H1 (cell line): ENCODE data around the gene PHLDB3. TPM values are rescaled to one million over a fixed set of nuclear protein-coding genes. Genes with fewer than 3 reads are reported as not detected.
A peak's percentile ranks its signal among the peaks of the same experiment; 100 is the strongest.

ENCODE experiments used
- CTCF ChIA-PET: fragments of 300-600 bp; sonication (Branson Sonifier 250); formaldehyde crosslinking; loops from one replicate; lab custom pipeline; 2021; ENCODE audit not compliant: partially characterized antibody; lab: Charles Lee
- POLR2A ChIA-PET: fragments of 300-600 bp; sonication (Branson Sonifier 250); formaldehyde crosslinking; loops from one replicate; lab custom pipeline; 2021; ENCODE audit warnings: inconsistent platforms; ENCODE audit not compliant: partially characterized antibody; lab: Charles Lee
- DNase-seq, 2 experiments: peaks; one replicate each; pipeline versions ENCODE4 v3.0.0 to v3.0.0-alpha.2; 2010 to 2022; ENCODE audit warnings: low spot score in 2 of 2, low read depth in 1 of 2, mixed read lengths in 1 of 2
- FAIRE-seq: peaks from 2 replicates; lab custom pipeline; 2011; peaks lifted over from hg19 to GRCh38; lab: Jason Lieb, UNC
- H2AFZ ChIP-seq: 2 replicates; pipeline ENCODE4 v1.8.1; 2012; ENCODE audit warnings: low read length, inconsistent platforms
- H2AK5ac ChIP-seq: 2 replicates; pipeline ENCODE4 v1.6.1; 2013; ENCODE audit warnings: low read depth, low read length
- H2BK120ac ChIP-seq: replicated peaks from 2 replicates; pipeline ENCODE3; 2013; ENCODE audit warnings: low read depth, low read length, inconsistent platforms
- H2BK12ac ChIP-seq: 2 replicates; pipeline ENCODE4 v1.6.1; 2013; ENCODE audit warnings: low read depth, low read length
- H2BK15ac ChIP-seq: 2 replicates; pipeline ENCODE4 v1.6.1; 2013; ENCODE audit warnings: low read length
- H2BK20ac ChIP-seq: 2 replicates; pipeline ENCODE4 v1.6.1; 2013; ENCODE audit warnings: low read length
- H2BK5ac ChIP-seq: 2 replicates; pipeline ENCODE4 v1.6.1; 2013; ENCODE audit warnings: low read depth, low read length
- H3K14ac ChIP-seq: 2 replicates; pipeline ENCODE4 v1.6.1; 2013; ENCODE audit warnings: inconsistent platforms; ENCODE audit not compliant: insufficient read length
- H3K18ac ChIP-seq: 2 replicates; pipeline ENCODE4 v1.6.1; 2013; ENCODE audit warnings: low read length; ENCODE audit errors: extremely low read depth
- H3K23ac ChIP-seq: 2 replicates; pipeline ENCODE4 v1.6.1; 2013; ENCODE audit warnings: inconsistent platforms; ENCODE audit not compliant: insufficient read length
- H3K23me2 ChIP-seq: 2 replicates; pipeline ENCODE4 v1.6.1; 2013; ENCODE audit warnings: low read depth, low read length
- H3K27ac ChIP-seq: 2 replicates; pipeline ENCODE4 v1.6.1; 2011; ENCODE audit warnings: low read depth, low read length, inconsistent platforms
- H3K27me3 ChIP-seq, 4 experiments: replicated peaks in 1 of 4; 1 replicate in 1 of 4; 2 replicates in 3 of 4; pipeline versions ENCODE4 v1.6.1 to v1.8.1; 2011 to 2013; ENCODE audit warnings: low read length in 3 of 4, mild to moderate bottlenecking in 3 of 4, inconsistent platforms in 2 of 4, mixed read lengths in 2 of 4, moderate library complexity in 1 of 4; ENCODE audit not compliant: control insufficient read depth in 3 of 4, insufficient read depth in 3 of 4; ENCODE audit errors: extremely low read depth in 1 of 4
- H3K36me3 ChIP-seq, 4 experiments: 2 replicates each; pipeline versions ENCODE4 v1.6.1 to v1.8.1; 2011 to 2013; ENCODE audit warnings: mild to moderate bottlenecking in 4 of 4, low read length in 3 of 4, moderate library complexity in 2 of 4, control low read depth in 1 of 4, inconsistent platforms in 1 of 4; ENCODE audit not compliant: insufficient read depth in 4 of 4, control insufficient read depth in 2 of 4
- H3K4ac ChIP-seq: replicated peaks from 2 replicates; pipeline ENCODE3; 2013; ENCODE audit warnings: low read length, low read depth, mixed read lengths, inconsistent platforms; ENCODE audit not compliant: insufficient read length
- H3K4me1 ChIP-seq, 4 experiments: replicated peaks in 1 of 4; 1 replicate in 1 of 4; 2 replicates in 3 of 4; pipeline versions ENCODE4 v1.6.1 to v1.8.1; 2011 to 2013; ENCODE audit warnings: low read length in 3 of 4, inconsistent platforms in 2 of 4, mixed read lengths in 1 of 4; ENCODE audit not compliant: insufficient read depth in 4 of 4, control insufficient read depth in 3 of 4
- H3K4me2 ChIP-seq, 2 experiments: 2 replicates each; pipeline versions ENCODE4 v1.6.1 to v1.8.1; 2011 to 2013; ENCODE audit warnings: low read depth in 2 of 2, low read length in 2 of 2, control low read depth in 1 of 2, inconsistent platforms in 1 of 2, mild to moderate bottlenecking in 1 of 2; ENCODE audit not compliant: insufficient read depth in 1 of 2
- H3K4me3 ChIP-seq, 4 experiments: fragments of 200-600, 300-600 bp in 1 of 4; sonication (generic), shearing (Covaris generic), sonication (Bioruptor Twin) in 1 of 4; 2 replicates each; pipeline versions ENCODE4 v1.5.1 to v1.8.1; 2011 to 2016; ENCODE audit warnings: low read length in 4 of 4, low read depth in 3 of 4, control low read depth in 2 of 4, inconsistent platforms in 2 of 4, mild to moderate bottlenecking in 2 of 4, mixed read lengths in 1 of 4, moderate library complexity in 1 of 4; ENCODE audit not compliant: insufficient read depth in 2 of 4; ENCODE audit errors: extremely low read depth in 1 of 4
- H3K56ac ChIP-seq: replicated peaks from 2 replicates; pipeline ENCODE3; 2013; ENCODE audit warnings: low read depth, mild to moderate bottlenecking, mixed read lengths, low read length, inconsistent platforms; ENCODE audit not compliant: insufficient read length
- H3K79me1 ChIP-seq: 2 replicates; pipeline ENCODE4 v1.6.1; 2013; ENCODE audit warnings: low read depth, low read length, control low read depth
- H3K79me2 ChIP-seq, 2 experiments: 2 replicates each; pipeline versions ENCODE4 v1.6.1 to v1.8.1; 2012 to 2013; ENCODE audit warnings: low read length in 2 of 2, mild to moderate bottlenecking in 2 of 2, inconsistent platforms in 1 of 2; ENCODE audit not compliant: insufficient read depth in 2 of 2, control insufficient read depth in 1 of 2
- H3K9ac ChIP-seq, 4 experiments: replicated peaks in 1 of 4; 1 replicate in 1 of 4; 2 replicates in 3 of 4; pipeline versions ENCODE4 v1.6.1 to v1.8.1; 2011 to 2013; ENCODE audit warnings: low read depth in 3 of 4, low read length in 3 of 4, control low read depth in 2 of 4, mild to moderate bottlenecking in 2 of 4, moderate library complexity in 2 of 4, inconsistent platforms in 1 of 4; ENCODE audit errors: extremely low read depth in 1 of 4
- H3K9me3 ChIP-seq, 2 experiments: 2 replicates each; pipeline versions ENCODE4 v1.6.1 to v1.8.1; 2012 to 2013; ENCODE audit warnings: mild to moderate bottlenecking in 2 of 2, moderate library complexity in 2 of 2, control low read depth in 1 of 2, inconsistent platforms in 1 of 2, low read depth in 1 of 2, low read length in 1 of 2, mixed read lengths in 1 of 2; ENCODE audit not compliant: insufficient read depth in 2 of 2
- H4K20me1 ChIP-seq, 2 experiments: replicated peaks in 1 of 2; 2 replicates each; pipeline versions ENCODE3 to v1.8.1; 2011 to 2013; ENCODE audit warnings: inconsistent platforms in 2 of 2, low read length in 2 of 2, mild to moderate bottlenecking in 1 of 2; ENCODE audit not compliant: insufficient read depth in 2 of 2, control insufficient read depth in 1 of 2
- H4K5ac ChIP-seq: 2 replicates; pipeline ENCODE4 v1.6.1; 2013; ENCODE audit warnings: low read length, low read depth, mixed read lengths, inconsistent platforms; ENCODE audit not compliant: insufficient read length
- H4K8ac ChIP-seq: 2 replicates; pipeline ENCODE4 v1.8.0; 2013; ENCODE audit warnings: mild to moderate bottlenecking, moderate library complexity, low read length, inconsistent platforms; ENCODE audit not compliant: insufficient read depth; ENCODE audit errors: extremely low read depth
- H4K91ac ChIP-seq: replicated peaks from 2 replicates; pipeline ENCODE3; 2013; ENCODE audit warnings: low read length, mixed read lengths, inconsistent platforms; ENCODE audit not compliant: insufficient read length
- BCL11A ChIP-seq, 2 experiments: IDR thresholded peaks; one replicate each; pipeline ENCODE4 v1.6.1; 2011; ENCODE audit warnings: low read depth in 2 of 2, low read length in 2 of 2, mild to moderate bottlenecking in 2 of 2
- CBX8 ChIP-seq: fragments of 300-800, 300-1000 bp; sonication (generic); IDR thresholded peaks from 2 replicates; pipeline ENCODE4 v1.7.1; 2016; ENCODE audit warnings: low read depth, low read length, borderline replicate concordance
- CHD2 ChIP-seq: IDR thresholded peaks from 2 replicates; pipeline ENCODE4 v1.6.1; 2012; ENCODE audit warnings: low read length, improper control_type of control experiment
- E2F6 ChIP-seq: IDR thresholded peaks from 2 replicates; pipeline ENCODE4 v1.6.1; 2012; ENCODE audit warnings: inconsistent platforms
- GABPA ChIP-seq: IDR thresholded peaks from 2 replicates; pipeline ENCODE4 v1.6.1; 2011; ENCODE audit warnings: mild to moderate bottlenecking, low read length, moderate library complexity, borderline replicate concordance; ENCODE audit not compliant: insufficient read depth
- NRF1 ChIP-seq: IDR thresholded peaks from 2 replicates; pipeline ENCODE4 v1.6.1; 2011; ENCODE audit warnings: mild to moderate bottlenecking, low read depth, low read length, improper control_type of control experiment
- POU5F1 ChIP-seq: IDR thresholded peaks from 2 replicates; pipeline ENCODE4 v1.6.1; 2011; ENCODE audit warnings: low read depth, mild to moderate bottlenecking, low read length, moderate library complexity
- RAD21 ChIP-seq, 2 experiments: IDR thresholded peaks in 1 of 2; conservative IDR thresholded peaks in 1 of 2; 2 replicates each; pipeline ENCODE4 v1.6.1; 2011; ENCODE audit warnings: low read depth in 2 of 2, low read length in 2 of 2, improper control_type of control experiment in 1 of 2, inconsistent platforms in 1 of 2, mild to moderate bottlenecking in 1 of 2, moderate library complexity in 1 of 2
- SAP30 ChIP-seq: fragments of 300-600 bp; sonication (generic); IDR thresholded peaks from 2 replicates; pipeline ENCODE4 v1.7.1; 2012; ENCODE audit warnings: low read length, moderate library complexity, mild to moderate bottlenecking, inconsistent platforms; ENCODE audit not compliant: insufficient read depth, insufficient replicate concordance
- TAF1 ChIP-seq: IDR thresholded peaks from 2 replicates; pipeline ENCODE4 v1.6.1; 2011; ENCODE audit warnings: mild to moderate bottlenecking, low read depth, low read length
- TBP ChIP-seq: IDR thresholded peaks from 2 replicates; pipeline ENCODE4 v1.6.1; 2011; ENCODE audit warnings: low read depth, low read length, improper control_type of control experiment
- WGBS, 2 experiments: shearing (Covaris generic) in 1 of 2; methylation state at CpG; one replicate each; pipeline versions ENCODE4 v1.1.6 to v1.1.7; 2013 to 2015; ENCODE audit warnings: low lambda C conversion rate in 2 of 2, mixed read lengths in 2 of 2, inconsistent platforms in 1 of 2, low coverage in 1 of 2, missing lambda C conversion rate in 1 of 2; ENCODE audit not compliant: insufficient replicate concordance in 2 of 2, insufficient coverage in 1 of 2, insufficient read length in 1 of 2; ENCODE audit errors: extremely low coverage in 1 of 2, missing lambda C conversion rate in 1 of 2; 5-methylcytosine and 5-hydroxymethylcytosine counted together
- polyA plus RNA-seq, 7 experiments: library from polyadenylated mRNA; depleted of rRNA in 3 of 7; stranded (reverse) in 5 of 7; unstranded in 2 of 7; fragments of >200 nt in 5 of 7; fragments of 200-250 nt in 2 of 7; gene quantifications; 1 replicate in 5 of 7; 2 replicates in 1 of 7; 4 replicates in 1 of 7; pipeline versions ENCODE4 v1.2.1 to v1.2.3, GENCODE V29; 2011 to 2013; ENCODE audit warnings: missing spikeins in 2 of 7, mixed read lengths in 2 of 7
- total RNA-seq: library from RNA; stranded (reverse); fragmentation: NEBNext Ultra II Directional; extraction: Animal tissue kit (Norgen Biotek cat#: 25700); gene quantifications from 2 replicates; pipeline ENCODE4 v1.2.1, GENCODE V29; 2021

The PHLDB3 gene
- total and polyA plus RNA-seq, 2 of the 8 experiments (the other 6 are each of a cell fraction or from before 2014, with no cell fraction given) = 4.0 to 8.5 TPM

GRCh38 chr19:43527860-43528622 lies 23.5 kb upstream of the PHLDB3 start:
- 71% methylated on average over 13 of the region's 13 CpGs; no CpG with 5 or more reads in 1 of the 2 experiments for WGBS, 2 experiments
- FAIRE-seq (no peak), DNase-seq (no peak)
- H3K4me1 ChIP-seq = peaks cover 0 to 15% (median 6%) of the 10 kb centered on the region in 4 experiments; a peak in 6 of 7 replicates
- H3K4me3 ChIP-seq = no peak overlapping the region
- no peaks in the 10 kb centered on the region; a peak in 1 of 4 replicates for H3K9me3 ChIP-seq
- H3K79me2 ChIP-seq = no peaks in the 10 kb centered on the region
- H4K5ac ChIP-seq = no peak overlapping the region
- no peaks in the 10 kb centered on the region for H3K79me1 ChIP-seq
- H3K23ac ChIP-seq = no peak overlapping the region
- H3K27me3 ChIP-seq = peaks cover 2 to 14% (median 10%) of the 10 kb centered on the region in 4 experiments
- no peak overlapping the region for H2BK5ac ChIP-seq
- no peak overlapping the region for H3K27ac ChIP-seq
- ChIA-PET CTCF (interaction anchor here (1.0 to 1.8 kb wide), 6 partner anchors 8 to 140 kb away, joined by 3 to 11 read pairs (median 4); partner anchors contain the start of gene IRGQ), POLR2A (interaction anchor here (1.2 to 1.5 kb wide), 3 partner anchors 26 to 68 kb away, joined by 3 to 4 read pairs (median 4); partner anchors contain the start of genes IRGQ and ZNF576)
- no peaks in the 10 kb centered on the region for H3K36me3 ChIP-seq
- H4K91ac ChIP-seq = no peak overlapping the region
- H4K8ac ChIP-seq = no peak overlapping the region
- peaks cover 21% of the 10 kb centered on the region for H3K23me2 ChIP-seq
- H2BK20ac ChIP-seq = no peak overlapping the region
- H3K9ac ChIP-seq = no peak overlapping the region
- no peak overlapping the region for H2AFZ ChIP-seq
- H2BK15ac ChIP-seq = no peak overlapping the region
- no peak overlapping the region for H2BK12ac ChIP-seq
- H3K14ac ChIP-seq = no peak overlapping the region
- H3K4me2 ChIP-seq = peak overlapping the region in 1 of 2 experiments; percentile 82; a peak in 2 of 4 replicates
- no peak overlapping the region for H3K56ac ChIP-seq
- no peak overlapping the region for H2AK5ac ChIP-seq
- no peaks in the 10 kb centered on the region for H4K20me1 ChIP-seq
- no peak overlapping the region for H3K18ac ChIP-seq
- H2BK120ac ChIP-seq = no peak overlapping the region
- no peak overlapping the region for H3K4ac ChIP-seq
- no peak for TF ChIP-seq RAD21 (IDR thresholded peaks at IDR 0.05 in 1 of 2, conservative IDR thresholded peaks at IDR 0.05 in 1 of 2; ENCODE audit: low read depth in 2 of 2, low read length in 2 of 2)
- no peak for TF ChIP-seq BCL11A (IDR thresholded peaks at IDR 0.05; ENCODE audit: low read depth in 2 of 2, low read length in 2 of 2)
- no peak for TF ChIP-seq NRF1
- no peak for TF ChIP-seq SAP30
- TF ChIP-seq TAF1 = no peak
- no peak for TF ChIP-seq GABPA
- TF ChIP-seq E2F6 = no peak
- TF ChIP-seq POU5F1 = no peak
- TF ChIP-seq TBP = no peak
- no peak for TF ChIP-seq CHD2
- no peak for TF ChIP-seq CBX8
